Activated T-cell treated with anti-CD3 and anti-CD28 coated beads for 1 hour (primary cell): ENCODE results near the gene CSPG5.

ENCODE experiments used
- DNase-seq: peaks from one replicate; pipeline ENCODE4 v3.0.0-alpha.2; 2020; ENCODE audit warnings: low read depth

Gene CSPG5, protein sequence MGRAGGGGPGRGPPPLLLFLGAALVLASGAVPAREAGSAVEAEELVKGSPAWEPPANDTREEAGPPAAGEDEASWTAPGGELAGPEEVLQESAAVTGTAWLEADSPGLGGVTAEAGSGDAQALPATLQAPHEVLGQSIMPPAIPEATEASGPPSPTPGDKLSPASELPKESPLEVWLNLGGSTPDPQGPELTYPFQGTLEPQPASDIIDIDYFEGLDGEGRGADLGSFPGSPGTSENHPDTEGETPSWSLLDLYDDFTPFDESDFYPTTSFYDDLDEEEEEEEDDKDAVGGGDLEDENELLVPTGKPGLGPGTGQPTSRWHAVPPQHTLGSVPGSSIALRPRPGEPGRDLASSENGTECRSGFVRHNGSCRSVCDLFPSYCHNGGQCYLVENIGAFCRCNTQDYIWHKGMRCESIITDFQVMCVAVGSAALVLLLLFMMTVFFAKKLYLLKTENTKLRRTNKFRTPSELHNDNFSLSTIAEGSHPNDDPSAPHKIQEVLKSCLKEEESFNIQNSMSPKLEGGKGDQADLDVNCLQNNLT

DNA sequence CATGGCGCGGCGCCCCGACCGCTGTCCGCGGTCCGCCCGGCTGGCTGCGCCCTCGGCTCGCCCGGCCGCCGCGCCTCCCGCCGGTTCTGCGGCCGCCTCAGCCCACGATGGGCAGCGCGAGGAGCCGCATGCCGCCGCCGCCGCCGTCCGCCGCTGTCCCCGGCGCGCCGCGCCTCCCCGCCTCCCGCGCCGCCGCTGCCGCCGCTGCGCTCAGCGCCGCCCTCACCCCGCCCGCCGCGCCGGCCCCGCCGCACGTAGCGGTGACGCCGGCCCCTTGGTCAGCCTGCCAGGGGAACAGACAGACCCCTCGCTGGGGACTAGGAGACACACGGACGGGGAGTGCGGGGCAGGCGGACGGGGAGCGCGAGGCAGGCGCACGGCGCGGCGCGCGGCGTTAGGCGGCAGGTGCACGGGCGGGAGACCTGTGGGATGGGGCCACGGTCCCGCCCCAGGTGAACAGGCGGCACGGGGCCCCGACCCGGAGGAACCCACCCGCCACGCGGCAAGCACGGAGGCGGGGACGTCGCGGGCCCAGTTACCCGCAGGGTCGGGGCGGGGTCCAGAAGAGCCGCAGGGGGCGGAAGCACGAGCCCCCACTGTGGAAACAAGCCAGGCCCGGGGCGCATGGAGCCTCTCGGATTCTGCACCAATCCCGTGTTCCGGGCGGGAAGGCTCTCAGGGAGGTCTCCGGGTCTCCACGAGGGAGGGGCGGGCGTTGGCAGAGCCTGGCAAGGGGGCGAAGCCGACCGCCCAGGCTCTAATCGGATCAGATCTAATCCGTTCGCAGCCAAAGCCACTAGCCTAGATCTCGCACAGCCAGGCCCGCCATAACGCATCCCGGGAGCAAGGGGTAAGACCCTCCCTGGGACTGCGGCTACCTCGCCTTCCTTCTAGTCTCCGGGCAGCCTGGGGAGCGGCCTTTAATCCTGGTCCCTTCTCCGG lies at the start of gene CSPG5:
CSPG5 (minus strand) TSS at position 175 of the 942 bp plus-strand sequence; CDS start at position 3, 172 bp downstream.
- DNase-seq: no peak

DNA sequence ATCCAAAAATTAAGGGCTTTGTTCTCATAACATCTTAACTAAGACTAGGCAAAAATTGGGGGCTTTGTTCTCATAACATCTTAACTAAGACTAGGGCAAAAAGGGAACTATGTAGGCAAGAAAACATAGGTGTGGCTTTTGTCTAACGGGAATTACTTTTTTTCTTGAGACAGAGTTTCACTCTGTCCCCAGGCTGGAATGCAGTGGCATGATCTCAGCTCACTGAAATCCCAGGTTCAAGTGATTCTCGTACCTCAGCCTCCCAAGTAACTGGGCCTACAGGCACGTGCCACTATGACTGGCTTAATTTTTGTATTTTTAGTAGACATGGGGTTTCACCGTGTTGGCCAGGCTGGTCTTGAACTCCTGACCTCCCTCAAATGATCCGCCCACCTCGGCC lies 49.8 kb upstream of the CSPG5 start:
- no peak for DNase-seq

DNA sequence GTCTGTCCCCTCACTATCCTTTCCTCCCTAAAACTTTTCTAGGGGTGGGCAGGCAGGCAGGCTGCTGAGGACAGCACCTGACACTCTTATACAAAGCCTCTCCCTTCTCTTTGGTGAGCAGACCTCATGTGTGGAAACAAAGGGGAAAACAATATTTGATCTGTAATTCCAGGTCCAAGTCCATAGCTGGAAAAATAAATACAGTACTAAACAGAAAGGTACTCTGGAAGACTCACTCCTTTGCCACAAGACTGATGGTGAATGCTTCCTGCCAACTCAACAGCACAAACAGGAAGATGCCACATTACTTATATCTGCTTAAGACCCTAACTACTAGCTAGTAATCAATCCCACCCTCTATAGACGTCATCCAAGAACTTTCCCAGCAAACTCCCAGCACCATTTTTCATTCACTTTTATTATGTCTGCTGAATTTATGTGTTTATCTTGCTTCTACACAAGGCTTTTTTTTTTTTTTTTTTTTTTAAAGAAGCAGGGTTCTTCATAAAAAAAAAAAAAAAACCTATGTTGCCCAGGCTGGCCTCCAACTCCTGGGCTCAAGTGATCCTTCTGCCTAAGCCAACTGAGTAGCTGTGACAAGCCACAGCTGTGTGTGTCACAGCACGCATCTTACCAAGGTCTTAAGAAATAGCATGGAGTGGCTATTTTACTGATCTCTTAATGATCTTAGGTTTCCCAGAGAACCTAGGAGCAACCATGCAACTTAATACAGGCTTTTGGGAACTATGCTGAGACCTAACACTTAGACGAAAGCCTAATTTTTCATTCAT lies 44.2 kb upstream of the CSPG5 start:
- DNase-seq: no peak

DNA sequence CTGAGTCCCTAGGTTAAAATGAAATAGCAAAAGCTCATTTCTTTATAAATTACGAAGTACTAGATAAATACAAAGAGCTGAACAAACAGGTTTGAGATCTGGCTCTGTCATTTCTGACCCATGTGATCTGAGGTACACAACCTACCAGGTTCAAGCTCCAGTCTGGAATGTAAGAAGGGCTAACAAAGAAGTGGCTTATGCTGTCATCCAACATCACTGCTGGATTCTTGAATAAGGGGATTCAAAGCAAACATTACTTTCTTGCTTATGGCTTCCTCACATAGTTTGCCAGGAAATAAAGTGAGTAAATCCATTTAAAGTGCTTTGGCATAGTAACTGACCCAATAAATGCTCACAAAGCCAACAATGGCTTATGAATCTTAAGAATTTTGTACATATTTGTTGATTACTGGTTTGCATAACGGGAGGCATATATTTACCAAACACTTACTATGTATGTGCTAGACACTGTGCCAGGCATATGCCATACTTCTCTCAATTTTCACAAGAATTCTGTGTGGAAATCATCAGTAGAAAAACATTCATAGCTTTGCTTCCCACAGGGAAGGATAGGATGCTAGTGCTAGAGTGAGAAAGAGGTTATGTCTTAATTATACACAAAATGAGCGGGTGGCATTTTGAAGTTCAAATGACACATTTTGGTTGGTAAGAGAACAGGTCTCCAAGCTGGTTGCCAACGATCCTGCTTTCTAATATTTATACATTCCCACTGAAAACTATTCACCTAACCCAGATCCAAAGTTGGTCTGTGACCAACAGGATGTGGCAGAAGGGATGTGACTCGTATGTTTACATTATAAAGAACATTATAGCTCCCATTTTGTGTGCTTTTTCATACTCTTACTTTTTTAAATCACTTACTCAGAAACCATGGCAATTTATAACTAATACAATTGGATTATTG lies 38.7 kb upstream of the CSPG5 start:
- DNase-seq: no peak

DNA sequence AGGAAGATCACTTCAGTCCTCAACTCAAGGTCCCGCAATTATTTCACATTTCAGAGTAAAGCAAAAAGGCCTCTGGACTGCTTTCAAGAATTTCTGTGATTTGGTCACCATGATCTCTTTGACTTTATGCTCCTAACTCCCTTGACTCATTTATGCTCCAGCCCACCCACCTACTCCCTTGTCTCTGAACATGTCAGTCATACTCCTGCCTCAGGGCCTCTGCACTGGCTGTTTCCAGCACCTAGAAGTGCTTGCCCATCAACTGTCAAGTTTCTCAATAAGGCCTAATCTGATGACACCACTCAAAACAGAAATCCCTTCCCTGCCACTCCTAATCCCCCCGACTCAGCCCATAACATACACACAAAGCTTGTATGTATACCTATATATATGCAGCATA lies 36.1 kb upstream of the CSPG5 start:
- DNase-seq: no peak

DNA sequence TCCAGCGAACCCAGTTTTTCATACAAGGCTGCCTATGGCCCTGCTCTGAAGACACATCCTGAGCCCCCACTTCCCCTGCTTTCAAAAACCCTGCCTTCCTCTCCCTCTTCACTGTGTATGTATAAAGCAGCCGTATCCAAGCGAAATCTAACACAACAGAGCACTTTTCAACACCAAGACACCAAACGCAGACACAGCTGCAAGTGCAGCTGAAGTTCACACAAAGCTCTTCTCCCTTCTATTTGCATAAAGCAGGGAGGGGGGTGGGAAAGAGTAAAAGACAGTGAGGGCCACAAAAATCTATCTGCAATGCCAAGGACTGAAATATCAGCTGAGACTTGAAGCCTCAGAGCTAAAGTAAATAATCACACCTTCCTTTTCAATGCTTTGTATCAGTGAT lies 35.1 kb upstream of the CSPG5 start:
- no peak for DNase-seq

DNA sequence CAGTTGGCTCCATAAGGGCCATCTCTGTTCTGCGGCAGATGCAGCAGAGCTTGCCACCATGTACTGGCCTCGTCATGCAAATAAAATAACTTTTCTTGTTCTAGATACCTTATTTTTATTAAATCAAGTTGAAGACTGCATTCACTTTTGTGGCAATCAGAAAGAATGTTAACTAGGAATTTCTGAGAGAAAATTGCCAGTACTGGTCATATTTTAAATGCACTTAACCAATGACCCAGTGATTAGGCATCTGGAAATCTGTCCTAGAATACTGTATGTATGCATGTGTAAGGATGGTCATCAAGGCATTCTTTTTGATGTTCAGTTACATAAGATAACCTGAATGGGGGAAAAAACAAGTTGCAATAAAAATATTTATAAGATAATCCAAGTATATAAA lies 34.2 kb upstream of the CSPG5 start:
- DNase-seq: no peak

DNA sequence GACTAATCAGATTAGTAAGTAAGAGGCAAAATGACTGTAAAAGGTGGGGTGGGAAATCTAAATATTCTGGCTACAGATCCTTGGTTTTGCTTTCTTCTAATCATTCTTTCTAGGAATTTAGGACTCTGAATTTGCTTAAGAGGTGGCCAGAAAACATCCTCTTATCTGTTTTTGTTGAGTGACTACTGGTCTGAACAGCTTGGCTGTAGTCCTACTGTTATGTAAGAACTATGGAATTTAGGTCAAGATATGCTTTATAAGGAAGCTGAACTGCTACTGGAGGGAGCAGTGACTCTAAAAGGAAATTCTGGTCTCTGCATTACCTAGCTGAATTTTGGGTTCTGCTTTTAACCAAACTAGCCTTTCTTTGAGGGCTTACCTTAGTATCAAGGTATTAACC lies 33.5 kb upstream of the CSPG5 start:
- no peak for DNase-seq

DNA sequence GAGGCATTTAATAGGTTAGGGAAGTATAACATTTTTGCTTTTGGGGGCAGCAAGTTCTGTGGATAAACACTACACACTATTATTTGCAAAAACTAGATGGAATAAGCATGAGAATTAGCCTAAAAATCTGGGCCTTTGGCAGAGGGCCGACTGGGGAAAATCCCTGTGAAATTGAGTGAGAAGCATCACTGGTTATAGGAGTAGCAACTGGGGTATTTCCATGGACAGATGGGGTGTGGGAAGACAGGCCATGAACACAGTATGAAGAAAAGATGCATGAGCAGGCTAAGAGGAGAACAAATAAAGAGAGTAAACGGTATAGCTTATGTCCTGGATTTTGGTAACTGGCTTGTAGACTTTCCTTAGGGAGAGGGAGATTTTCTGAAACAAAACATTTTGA lies 32.9 kb upstream of the CSPG5 start:
- DNase-seq: no peak

DNA sequence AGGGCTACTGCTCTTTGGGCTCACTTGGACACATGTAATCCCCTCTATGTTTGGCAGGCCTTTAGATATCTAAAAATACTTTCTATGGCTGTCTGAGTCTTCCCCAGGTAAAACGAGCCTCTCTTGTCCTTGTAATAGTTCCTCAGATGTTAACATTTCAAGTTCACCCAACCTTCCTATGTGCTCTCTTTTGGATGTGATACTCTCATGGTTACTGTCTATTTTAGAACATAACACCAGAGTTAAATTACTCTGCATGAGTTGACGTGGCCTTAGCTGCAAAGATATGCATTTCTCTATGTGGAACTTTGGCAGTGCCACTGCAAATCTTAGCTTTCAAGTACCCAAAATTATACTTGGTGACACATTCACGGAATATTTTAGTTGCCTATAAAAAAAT lies 31.9 kb upstream of the CSPG5 start:
- DNase-seq: no peak

DNA sequence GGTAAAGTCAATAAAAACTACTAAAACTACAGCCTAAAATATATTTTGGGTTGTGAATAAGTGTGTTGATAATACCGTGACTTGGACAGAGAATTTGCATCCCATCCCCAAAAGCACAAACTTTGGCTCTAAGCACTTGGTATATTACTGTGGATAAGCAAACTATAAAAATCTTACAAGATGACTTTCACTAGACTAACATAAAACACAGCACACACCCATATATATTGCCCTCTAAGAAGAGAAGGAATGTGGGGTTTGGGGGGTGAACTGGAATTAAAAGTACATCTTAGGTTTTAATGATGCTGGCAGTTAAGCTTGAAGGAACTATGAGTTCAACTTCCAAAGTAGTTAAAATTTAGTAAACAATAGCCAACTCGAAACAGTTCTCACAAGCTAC lies 28.7 kb upstream of the CSPG5 start:
- DNase-seq: no peak

DNA sequence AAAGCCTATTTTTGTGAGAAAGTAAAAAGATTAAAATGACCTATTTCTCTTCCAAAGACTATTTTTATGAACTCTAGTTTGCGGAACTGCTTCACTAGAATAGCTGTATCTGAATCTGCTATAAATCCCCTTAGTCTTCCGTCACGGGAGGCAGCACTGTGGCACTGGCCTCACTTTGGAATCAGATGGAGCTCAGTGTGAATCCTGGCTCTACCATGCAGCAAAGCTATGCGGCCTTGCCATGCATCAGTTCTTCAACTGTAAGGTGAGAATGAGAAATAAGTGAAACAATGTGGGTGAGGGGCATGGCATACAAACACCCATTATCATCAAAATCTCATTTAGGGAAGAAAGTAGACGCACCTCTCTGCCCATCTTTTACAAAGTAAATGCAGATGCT lies 27.5 kb upstream of the CSPG5 start:
- DNase-seq: no peak

DNA sequence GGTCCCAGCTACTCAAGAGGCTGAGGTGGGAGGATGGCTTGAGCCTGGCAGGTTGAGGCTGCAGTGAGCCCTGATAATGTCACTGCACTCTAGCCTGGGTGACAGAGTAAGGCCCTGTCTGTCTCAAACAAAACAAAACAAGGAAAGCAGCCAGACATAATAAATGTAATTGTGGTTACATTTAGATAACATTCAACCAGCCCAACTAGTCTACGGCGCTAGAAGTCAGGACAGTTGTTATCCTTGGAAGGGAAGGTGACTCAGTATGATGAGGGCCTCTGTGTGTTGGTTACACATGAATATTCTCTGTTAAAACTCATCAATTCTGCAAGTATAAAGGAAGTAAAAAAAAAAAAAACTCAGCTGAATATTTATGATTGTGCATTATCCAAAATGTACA lies 27.0 kb upstream of the CSPG5 start:
- DNase-seq: no peak

DNA sequence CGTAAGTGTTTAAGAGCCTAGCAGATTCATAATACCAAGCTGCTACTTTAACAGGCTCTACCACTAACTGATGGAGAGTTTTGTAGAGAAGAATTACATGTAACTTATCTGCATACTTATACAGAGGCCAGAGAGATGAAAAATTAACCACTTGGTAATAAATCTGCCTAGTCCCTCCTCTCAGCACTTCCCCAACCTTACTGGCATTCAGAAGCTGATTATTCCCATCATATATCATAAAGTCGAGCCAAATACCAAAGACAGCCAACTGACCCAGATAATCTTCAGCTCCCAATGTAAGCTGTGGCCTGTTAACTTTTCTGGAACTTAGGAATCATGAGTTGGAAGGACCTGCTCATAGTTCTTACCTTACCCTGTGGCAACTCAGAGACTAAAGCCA lies 25.5 kb upstream of the CSPG5 start:
- no peak for DNase-seq

DNA sequence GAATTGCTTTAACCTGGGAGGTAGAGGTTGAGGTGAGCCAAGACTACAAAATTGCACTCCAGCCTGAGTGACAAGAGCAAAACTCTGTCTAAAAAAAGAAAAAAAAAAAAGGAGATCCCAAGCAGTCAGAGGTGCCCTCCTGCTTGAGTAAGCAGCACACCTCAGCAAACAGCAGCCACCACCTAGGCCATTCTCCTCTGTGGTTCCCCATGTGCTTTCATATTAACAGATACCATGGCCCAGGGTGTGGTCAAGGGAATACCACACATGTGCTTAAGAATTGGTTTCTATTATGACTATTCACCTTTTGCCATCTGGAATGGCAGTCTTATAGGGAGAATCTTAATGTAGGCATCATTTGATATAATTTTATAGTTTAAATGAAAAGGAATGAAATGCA lies 24.7 kb upstream of the CSPG5 start:
- DNase-seq: no peak

DNA sequence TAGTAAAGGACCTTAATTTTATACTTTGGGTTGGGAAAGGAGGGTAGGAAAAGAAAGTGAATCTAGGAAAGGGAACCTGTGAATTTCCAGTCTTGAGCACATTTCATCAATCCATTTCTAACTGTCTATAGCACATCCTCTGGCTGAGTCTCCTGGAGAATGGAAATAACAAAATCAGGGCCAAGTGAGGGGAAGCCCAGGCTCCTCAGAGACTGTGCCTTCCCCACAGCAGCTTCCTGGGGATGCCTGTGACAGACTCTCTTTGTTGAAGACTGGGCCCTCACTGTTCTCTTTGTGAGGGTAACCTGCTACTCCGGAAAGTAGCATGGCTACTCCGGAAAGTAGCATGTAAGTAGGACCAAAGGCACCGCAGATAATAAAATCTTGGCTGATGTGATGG lies 22.6 kb upstream of the CSPG5 start:
- no peak for DNase-seq

DNA sequence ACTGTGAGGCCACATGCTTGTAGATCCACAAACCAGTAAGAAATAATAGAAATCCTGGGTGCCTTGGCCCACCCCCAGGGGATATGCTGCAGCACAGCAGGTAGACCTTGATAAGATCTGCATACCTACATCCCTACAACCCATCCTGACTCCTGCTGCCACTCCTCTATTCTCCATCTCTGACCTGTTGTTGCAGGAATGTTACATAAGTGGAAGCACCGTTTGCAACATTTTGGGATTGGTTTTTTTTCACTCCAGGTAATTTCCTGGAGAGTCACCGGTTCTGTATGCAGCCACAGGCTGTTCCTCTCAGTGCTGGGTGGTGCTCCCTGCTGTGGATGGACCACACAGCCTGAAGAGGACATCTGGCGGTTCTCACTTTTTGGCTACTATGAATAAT lies 16.1 kb upstream of the CSPG5 start:
- DNase-seq: no peak

DNA sequence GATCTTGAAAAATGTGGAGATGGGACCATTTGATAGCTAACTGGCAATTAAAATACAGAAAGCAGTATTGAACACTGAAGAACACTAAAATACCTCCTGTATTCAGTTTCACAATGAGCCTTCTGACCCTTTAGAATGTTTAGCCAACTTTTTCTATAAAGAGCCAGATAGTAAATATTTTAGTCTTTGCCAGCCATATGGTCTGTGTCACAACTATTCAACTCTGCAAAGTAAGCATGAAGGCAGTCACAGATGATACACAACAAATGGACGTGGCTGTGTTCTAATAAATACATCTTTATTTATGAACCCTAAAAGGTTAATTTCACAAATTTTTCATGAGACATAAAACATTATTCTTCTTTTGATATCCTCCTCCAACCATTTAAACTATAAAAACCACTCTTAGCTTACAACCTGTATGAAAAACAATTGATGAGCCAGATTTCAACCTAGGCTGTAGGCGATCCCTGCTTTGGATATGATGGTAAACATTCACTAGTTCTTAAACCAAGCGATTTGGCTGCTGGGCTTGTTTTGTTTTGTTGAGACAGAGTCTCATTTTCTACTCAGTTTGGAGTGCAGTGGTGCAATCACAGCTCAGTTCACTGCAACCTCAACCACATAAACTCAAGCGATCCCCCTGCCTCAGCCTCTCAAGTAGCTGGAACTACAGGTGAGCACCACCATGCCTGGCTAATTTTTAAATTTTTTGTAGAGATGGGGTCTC lies 13.6 kb upstream of the CSPG5 start:
- DNase-seq: no peak

DNA sequence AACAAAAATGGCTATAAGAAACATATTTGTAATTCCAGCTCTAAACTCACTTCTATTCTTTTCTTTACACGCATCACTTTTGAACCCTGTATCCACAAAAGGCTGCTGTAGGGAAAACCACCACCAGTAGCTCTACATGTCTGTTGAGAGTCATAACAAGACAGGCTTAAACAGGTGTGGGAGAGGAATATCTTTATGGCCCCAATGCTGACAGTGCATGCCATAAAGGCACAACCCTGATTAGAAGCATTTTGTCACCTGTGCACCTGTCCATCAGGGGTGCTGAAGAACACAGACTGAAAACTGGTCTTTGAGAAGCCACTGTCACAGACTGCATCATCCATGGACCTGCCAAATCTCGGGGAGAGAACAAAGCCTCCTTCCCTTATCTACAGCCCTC lies 11.6 kb upstream of the CSPG5 start:
- DNase-seq: no peak

DNA sequence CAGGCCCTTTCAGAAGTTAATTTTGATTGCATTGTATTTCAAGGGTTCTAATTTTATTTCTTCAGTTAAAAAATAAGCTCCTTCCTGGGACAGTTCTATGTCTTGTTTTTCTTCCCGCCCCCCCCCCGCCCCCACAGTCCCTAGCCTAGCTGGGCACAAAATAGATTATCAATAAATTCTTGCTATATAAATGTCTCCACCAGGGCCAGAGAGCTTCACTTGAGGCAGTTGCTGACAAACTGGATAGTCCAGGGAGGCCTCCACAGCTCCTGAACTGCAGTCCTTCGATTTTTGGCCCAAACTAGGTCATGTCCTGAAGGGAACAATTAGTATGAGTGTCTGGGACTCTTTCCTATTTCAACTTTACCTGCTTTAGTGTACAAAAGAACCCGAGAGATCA lies 9.9 kb upstream of the CSPG5 start:
- no peak for DNase-seq
